Activated CD4-positive, alpha-beta memory T cell treated with anti-CD3 and anti-CD28 coated beads, Interleukin-2, amount 10 ng/mL, durations not matched to agents 7 days and 5 days (primary cell): ENCODE data around the gene MTCL1. TPM values are rescaled to one million over a fixed set of nuclear protein-coding genes. Genes with fewer than 3 reads are reported as not detected.

Experiments
- CTCF ChIA-PET: fragments of 350-600 bp; sonication (Branson Sonifier 250); formaldehyde crosslinking; loops from one replicate; lab custom pipeline; 2021; ENCODE audit warnings: antibody characterized with exemption, inconsistent platforms; lab: Charles Lee
- POLR2A ChIA-PET: fragments of 350-600 bp; sonication (Branson Sonifier 250); formaldehyde crosslinking; loops from one replicate; lab custom pipeline; 2021; ENCODE audit warnings: antibody characterized with exemption; lab: Charles Lee
- DNase-seq: peaks from one replicate; pipeline ENCODE4 v3.0.0-alpha.2; 2020
- H3K27ac Mint-ChIP-seq: one replicate; pipeline ENCODE4 v1.8.0; 2021; ENCODE audit warnings: mild to moderate bottlenecking, mixed read lengths
- H3K27me3 Mint-ChIP-seq: one replicate; pipeline ENCODE4 v1.8.0; 2021; ENCODE audit warnings: mixed read lengths
- H3K36me3 Mint-ChIP-seq: one replicate; pipeline ENCODE4 v1.8.0; 2021; ENCODE audit warnings: low read depth, mixed read lengths
- H3K4me1 Mint-ChIP-seq: one replicate; pipeline ENCODE4 v1.8.0; 2021; ENCODE audit warnings: mixed read lengths
- H3K4me3 Mint-ChIP-seq: one replicate; pipeline ENCODE4 v1.8.0; 2021; ENCODE audit warnings: mild to moderate bottlenecking, mixed read lengths
- H3K9me3 Mint-ChIP-seq: one replicate; pipeline ENCODE4 v1.8.0; 2021; ENCODE audit warnings: mixed read lengths
- total RNA-seq, 2 experiments: library from RNA; stranded (reverse); gene quantifications; one replicate each; pipeline ENCODE4 v1.2.3, GENCODE V29; 2021

Gene MTCL1
- total RNA-seq, 2 experiments from 2014 or later: 0.75 to 1.1 TPM

DNA sequence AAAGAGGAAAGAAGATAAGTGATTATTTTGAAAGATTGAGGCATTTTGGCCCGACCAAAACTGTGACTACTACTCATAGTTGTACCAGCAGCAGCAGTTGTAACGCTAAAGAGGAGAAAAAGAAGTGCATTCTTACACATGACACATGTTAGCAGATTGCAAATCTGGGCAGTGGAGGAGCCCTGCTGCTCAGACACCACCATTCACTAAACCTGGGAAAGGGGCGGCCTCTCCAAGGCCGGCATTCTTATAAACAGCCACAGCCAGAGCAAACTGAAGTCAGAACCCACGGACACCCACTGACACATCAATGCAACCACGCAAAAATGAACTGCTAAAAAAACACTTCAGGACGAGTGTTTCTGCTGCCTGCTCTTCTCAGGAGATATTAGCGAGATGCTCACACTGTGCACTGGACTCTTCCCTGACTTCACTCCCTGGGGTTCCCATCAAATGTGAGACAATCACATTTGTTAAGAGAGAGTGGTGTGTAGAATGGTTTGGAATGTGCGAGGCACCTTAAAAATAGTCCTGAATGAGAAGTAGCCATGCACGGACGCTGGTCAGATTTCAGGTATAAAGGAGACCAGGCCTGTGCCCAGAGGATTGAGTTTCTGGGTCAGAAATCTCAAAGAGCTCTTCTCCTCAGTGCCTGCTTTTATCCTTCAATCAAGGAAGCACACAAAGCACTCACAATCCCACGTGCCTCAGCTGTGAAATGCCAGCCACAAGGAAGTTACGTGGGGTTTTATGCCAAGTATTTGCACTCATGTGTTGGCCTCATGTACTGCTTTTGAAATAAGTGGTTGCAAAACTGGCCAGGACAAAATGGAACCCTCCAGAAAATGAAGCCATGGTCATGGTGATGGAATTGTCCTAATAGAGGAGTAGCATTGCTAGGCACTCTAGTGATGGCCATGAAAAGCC, 83.4 kb downstream of the MTCL1 start:
- no peaks in the 10 kb centered on the region for H3K9me3 Mint-ChIP-seq
- no peak overlapping the region for H3K4me3 Mint-ChIP-seq
- no peak overlapping the region for H3K27ac Mint-ChIP-seq
- no peak for DNase-seq
- H3K36me3 Mint-ChIP-seq: no peaks in the 10 kb centered on the region
- H3K4me1 Mint-ChIP-seq: peaks cover 2% of the 10 kb centered on the region
- POLR2A ChIA-PET: no interaction called here
- CTCF ChIA-PET: interaction anchor here (0.6 kb wide), 1 partner anchor 101 kb away, joined by 3 read pairs; no protein-coding TSS in a partner anchor
- peaks cover 3% of the 10 kb centered on the region for H3K27me3 Mint-ChIP-seq

DNA sequence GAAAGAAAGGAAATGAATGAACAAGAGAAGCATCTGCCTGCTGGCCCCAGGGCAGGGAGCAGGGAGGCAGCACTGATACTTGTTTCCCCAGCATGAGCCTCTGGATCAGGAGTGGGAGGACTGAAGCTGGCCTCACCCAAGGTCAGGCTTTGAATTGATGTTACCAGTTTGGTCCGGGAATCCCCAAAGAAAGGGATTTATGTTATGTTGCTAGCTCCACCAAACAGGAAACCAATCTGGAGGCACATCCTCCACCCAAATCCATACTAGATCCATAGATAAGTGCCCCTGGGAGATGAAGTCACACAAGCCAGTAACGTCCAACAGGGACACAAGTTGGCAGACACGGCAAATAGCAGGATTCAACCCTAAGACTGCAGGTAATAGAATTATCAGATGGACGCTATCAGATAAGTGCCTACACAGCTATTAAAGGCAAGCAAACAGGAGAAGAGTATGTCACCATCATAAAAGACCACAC, 85.9 kb downstream of the MTCL1 start:
- no peak for DNase-seq
- CTCF ChIA-PET: no interaction called here
- POLR2A ChIA-PET: no interaction called here
- Mint-ChIP-seq H3K9me3 (no peaks in the 10 kb centered on the region), H3K4me3 (no peak overlapping the region), H3K36me3 (no peaks in the 10 kb centered on the region), H3K27ac (no peak overlapping the region), H3K27me3 (peaks cover 3% of the 10 kb centered on the region), H3K4me1 (peaks cover 2% of the 10 kb centered on the region)

DNA sequence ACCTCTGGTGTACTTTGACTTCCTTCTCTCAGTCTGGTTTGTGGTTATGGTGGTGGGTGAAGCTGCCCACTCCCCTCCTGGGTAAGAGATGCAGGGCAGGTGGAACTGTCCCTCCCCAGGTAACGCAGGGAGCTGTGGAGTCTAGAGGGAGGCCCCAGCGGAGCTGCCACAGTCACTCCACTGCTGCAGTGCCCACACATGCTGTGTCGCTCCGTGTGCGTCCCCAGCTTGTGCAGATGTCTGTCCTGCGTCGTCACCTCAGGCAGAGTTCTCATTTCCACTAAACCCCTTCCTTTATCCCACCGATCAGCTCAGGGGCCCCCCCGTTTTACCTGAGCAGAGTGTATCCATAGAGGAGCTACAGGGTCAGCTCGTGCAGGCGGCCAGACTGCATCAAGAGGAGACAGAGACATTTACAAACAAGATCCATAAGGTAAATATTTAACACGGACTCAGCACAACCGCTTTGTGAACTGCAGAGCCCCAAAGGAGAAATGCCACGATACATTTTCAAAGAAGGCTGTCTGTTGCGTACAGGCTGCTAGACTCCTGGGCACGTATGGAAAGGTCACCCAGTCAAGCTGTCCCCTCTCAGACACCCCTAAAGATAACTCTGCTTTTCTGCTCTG, 87.4 kb downstream of the MTCL1 start:
- no peaks in the 10 kb centered on the region for H3K4me1 Mint-ChIP-seq
- no peaks in the 10 kb centered on the region for H3K36me3 Mint-ChIP-seq
- H3K4me3 Mint-ChIP-seq: no peak overlapping the region
- H3K27me3 Mint-ChIP-seq: peaks cover 7% of the 10 kb centered on the region
- DNase-seq: no peak
- CTCF ChIA-PET: no interaction called here
- POLR2A ChIA-PET: no interaction called here
- no peak overlapping the region for H3K27ac Mint-ChIP-seq
- no peaks in the 10 kb centered on the region for H3K9me3 Mint-ChIP-seq

DNA sequence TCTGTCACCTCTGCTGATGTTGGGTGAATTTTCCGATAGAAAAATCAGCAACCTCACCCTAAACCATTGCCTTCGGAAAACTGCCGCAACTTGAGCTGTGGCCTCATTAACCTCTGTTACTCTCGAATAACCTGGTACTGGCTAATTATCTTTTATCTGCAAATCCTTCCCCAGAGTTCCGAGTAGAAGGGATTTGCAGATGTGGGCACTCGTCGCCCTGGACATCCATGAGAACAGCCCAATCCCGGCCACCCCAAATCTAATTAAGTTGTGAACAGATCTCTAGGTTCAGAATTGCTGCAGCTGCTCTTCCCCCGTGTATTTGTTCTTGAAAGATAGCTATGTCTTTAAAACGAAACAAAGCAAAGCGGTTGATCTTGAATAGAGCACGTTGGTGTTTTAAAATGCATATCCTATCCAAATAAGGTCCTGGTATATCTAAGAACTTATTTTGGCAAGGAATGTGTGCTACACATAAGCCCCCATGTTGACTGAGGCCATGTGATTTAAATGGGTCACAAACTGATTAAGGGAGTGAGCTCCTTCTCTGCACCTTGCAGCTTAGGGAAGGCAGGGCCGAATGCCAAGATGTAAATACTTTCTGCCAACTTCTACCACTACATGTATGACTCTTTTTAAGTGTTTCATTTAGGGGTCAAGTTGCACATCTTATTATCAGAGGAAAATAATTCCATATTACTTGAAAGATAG, 88.2 kb downstream of the MTCL1 start:
- Mint-ChIP-seq H3K9me3 (no peaks in the 10 kb centered on the region), H3K4me1 (no peaks in the 10 kb centered on the region), H3K27ac (no peak overlapping the region), H3K4me3 (no peak overlapping the region), H3K27me3 (peaks cover 7% of the 10 kb centered on the region), H3K36me3 (no peaks in the 10 kb centered on the region)
- DNase-seq: no peak
- ChIA-PET POLR2A (no interaction called here), CTCF (no interaction called here)

DNA sequence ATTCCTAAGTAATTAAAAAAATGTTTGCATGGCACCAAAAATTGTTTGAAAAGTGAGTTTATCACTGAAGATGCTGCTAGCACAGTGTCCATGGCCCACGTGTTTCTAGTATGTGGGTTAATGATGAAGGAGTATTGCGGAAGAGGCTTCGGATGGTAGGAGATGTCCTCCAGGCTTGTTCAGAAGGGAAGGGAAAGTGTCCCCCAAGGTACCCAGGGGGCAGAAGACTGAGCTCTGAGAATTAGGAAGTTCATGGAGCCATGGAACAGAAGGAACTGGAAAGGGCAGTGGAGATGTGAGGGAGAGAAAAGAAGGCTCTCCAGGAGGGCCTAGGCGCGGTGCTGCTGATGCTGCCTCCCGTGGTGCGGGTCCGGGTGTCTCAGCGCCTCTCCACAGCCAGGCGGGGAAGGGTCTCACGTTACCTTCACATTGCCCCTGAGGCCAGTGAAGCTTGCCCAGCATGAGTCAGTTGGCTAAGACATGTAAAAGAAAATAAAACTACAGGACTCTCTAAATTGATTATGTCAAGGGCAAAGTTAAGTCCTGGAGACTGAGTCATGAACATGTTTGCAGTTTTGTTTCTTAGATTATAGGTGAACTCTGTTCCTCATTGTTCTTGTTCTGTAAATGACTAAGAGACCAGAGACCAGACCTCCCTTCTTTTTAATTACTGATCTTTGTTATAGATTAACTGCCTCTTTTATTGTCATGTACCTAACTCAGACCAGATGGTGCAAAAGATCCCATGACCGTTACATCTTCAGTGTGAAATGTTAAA, 89.0 kb downstream of the MTCL1 start:
- H3K36me3 Mint-ChIP-seq: no peaks in the 10 kb centered on the region
- DNase-seq: no peak
- H3K4me3 Mint-ChIP-seq: no peak overlapping the region
- ChIA-PET CTCF (no interaction called here), POLR2A (no interaction called here)
- H3K9me3 Mint-ChIP-seq: no peaks in the 10 kb centered on the region
- H3K27ac Mint-ChIP-seq: no peak overlapping the region
- no peaks in the 10 kb centered on the region for H3K4me1 Mint-ChIP-seq
- peaks cover 5% of the 10 kb centered on the region for H3K27me3 Mint-ChIP-seq

DNA sequence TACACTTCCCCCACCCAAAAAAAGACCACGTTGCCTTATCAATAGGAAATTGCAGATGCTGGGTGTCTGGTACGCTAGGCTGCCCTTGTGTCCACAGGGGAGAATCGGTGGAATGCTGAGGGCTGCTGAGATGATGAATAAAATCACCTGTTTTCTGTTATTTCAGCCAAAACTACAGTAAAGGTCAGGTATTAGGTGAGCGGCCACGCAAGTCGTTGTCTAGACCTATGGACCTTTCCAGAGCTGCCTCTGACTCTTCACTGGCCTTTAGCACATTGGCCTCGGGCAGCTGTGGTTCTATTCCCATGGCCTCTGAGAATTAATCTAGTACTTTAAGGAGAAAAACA, 89.6 kb downstream of the MTCL1 start:
- H3K4me3 Mint-ChIP-seq: no peak overlapping the region
- no peak for DNase-seq
- H3K27me3 Mint-ChIP-seq: peaks cover 4% of the 10 kb centered on the region
- no peaks in the 10 kb centered on the region for H3K9me3 Mint-ChIP-seq
- no peak overlapping the region for H3K27ac Mint-ChIP-seq
- POLR2A ChIA-PET: no interaction called here
- no peaks in the 10 kb centered on the region for H3K4me1 Mint-ChIP-seq
- H3K36me3 Mint-ChIP-seq: no peaks in the 10 kb centered on the region
- CTCF ChIA-PET: no interaction called here

DNA sequence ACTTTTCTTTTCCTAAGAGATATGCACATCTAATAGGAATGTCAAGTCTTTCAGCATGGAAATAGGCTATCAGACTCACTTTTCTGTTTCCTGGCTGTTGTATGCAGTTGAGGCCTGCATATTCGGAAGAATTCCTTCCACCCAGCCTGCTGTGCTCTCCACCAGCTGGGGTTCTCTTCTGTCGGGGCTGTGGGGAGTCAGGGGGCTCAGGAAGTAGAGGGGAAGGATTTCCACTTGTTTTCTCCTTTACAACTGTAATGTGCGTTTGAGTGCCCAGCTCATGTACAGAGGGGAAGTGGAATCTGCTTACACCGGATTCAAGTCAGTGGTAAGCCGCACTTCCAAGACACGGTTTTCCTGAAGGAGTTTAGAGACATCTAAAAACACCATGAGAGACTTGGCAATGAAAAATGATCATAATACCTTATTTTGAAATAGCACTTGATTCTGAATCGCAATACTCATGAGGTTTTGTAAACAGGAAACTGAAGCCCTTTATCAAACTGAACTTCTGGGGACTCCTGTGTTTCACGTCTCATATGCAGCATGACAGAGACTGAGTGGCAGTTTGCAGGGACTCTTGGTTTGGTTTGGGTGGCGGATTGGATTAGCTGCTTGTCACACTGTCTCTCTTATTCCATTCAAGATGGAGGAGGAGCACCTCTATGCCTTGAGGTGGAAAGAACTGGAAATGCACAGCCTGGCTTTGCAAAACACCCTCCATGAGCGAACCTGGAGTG, 90.4 kb downstream of the MTCL1 start:
- CTCF ChIA-PET: no interaction called here
- POLR2A ChIA-PET: no interaction called here

DNA sequence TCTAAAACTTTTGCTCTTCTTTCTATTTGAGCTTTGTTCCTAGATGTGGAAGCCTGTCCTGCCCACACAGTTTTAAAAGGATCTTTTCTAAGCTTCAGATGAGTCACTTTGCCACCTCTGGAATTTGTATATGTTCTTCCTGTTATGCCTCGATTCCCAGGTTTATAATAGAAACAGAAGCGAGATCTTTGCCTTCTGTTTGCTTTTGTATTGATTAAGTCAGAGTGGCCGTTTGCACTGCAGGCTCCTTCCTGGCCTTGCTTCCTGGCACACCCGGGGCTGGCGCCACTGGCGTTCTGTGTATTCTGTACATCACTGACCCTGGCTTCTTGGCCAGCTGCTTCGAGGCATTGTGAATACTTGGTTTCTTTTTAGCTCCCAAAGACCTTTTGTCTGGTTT, 91.8 kb downstream of the MTCL1 start:
- Mint-ChIP-seq H3K27me3 (peaks cover 4% of the 10 kb centered on the region), H3K36me3 (no peaks in the 10 kb centered on the region), H3K4me1 (no peaks in the 10 kb centered on the region), H3K4me3 (no peak overlapping the region), H3K9me3 (no peaks in the 10 kb centered on the region), H3K27ac (no peak overlapping the region)
- ChIA-PET CTCF (no interaction called here), POLR2A (no interaction called here)
- DNase-seq: no peak

More for the DNA sequence above, 90.4 kb downstream of the MTCL1 start:
- Mint-ChIP-seq H3K4me3 (no peak overlapping the region), H3K36me3 (no peaks in the 10 kb centered on the region), H3K27ac (no peak overlapping the region), H3K9me3 (no peaks in the 10 kb centered on the region), H3K4me1 (no peaks in the 10 kb centered on the region), H3K27me3 (peaks cover 4% of the 10 kb centered on the region)
- no peak for DNase-seq

DNA sequence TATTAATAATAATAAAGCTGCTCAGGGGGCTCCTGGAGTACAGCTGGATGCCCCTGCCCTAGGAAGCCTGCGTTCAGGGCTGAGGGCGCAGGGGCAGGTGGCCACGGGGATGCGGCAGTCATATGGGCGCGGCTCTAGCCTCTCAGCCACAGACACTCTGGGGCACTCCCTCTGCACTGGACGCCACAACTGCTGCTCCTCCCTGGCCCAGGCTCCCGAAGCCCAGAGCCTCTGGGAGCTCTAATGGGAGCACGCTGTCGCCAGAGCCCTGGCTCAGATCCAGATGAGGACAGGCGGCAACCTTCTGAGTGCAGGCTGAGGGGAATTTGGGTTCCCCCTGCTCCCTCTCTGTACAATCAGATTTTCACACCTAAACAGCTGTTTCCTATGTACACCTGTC, 93.6 kb downstream of the MTCL1 start:
- H3K27ac Mint-ChIP-seq: no peak overlapping the region
- no peaks in the 10 kb centered on the region for H3K4me1 Mint-ChIP-seq
- peaks cover 4% of the 10 kb centered on the region for H3K27me3 Mint-ChIP-seq
- no peaks in the 10 kb centered on the region for H3K9me3 Mint-ChIP-seq
- POLR2A ChIA-PET: no interaction called here
- no peaks in the 10 kb centered on the region for H3K36me3 Mint-ChIP-seq
- H3K4me3 Mint-ChIP-seq: no peak overlapping the region
- CTCF ChIA-PET: no interaction called here
- DNase-seq: no peak

DNA sequence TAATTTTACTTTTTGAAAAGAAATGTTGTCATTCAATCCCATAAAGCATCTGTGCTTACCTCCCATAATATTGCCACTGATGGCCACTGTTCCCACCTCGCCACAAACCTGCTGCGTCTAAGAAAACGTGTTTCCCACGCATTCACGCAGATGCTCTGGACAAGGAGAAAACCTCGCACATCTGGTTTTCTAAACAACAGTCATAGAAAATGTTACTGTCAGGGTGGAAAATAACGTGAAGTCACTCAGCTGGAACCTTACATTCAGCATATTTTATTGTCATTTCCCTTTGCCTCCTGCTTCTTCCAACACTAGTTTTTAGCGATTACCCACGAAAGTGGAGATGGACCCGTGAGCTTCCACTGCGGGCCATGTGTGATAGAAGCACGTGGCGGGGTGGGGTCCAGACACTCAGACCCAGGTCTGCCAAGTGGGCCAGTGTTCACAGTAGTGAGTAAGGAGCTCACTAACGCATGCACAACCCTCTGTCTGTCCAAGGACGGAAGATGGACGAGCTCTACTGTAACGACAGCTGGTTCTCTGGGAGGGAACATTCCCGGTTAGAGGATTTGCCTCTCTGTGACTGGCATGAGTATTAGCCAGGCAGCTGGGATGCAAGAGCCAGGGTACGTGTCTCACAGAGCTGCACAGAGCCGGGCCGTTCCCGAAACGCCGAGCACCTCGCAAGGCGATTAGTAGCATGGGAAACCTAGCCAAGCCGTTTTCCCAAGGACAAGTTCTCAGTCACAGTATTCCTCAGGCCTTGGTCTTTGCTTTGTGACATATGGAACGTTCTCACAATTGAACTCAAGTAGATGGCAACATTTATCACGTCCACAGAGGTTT, 94.5 kb downstream of the MTCL1 start:
- no peak overlapping the region for H3K4me3 Mint-ChIP-seq
- ChIA-PET POLR2A (no interaction called here), CTCF (interaction anchor here (0.7 kb wide), 1 partner anchor 13 kb away, joined by 3 read pairs; no protein-coding TSS in a partner anchor)
- no peaks in the 10 kb centered on the region for H3K4me1 Mint-ChIP-seq
- no peak for DNase-seq
- no peak overlapping the region for H3K27ac Mint-ChIP-seq
- H3K36me3 Mint-ChIP-seq: no peaks in the 10 kb centered on the region
- H3K9me3 Mint-ChIP-seq: no peaks in the 10 kb centered on the region
- peaks cover 4% of the 10 kb centered on the region for H3K27me3 Mint-ChIP-seq

DNA sequence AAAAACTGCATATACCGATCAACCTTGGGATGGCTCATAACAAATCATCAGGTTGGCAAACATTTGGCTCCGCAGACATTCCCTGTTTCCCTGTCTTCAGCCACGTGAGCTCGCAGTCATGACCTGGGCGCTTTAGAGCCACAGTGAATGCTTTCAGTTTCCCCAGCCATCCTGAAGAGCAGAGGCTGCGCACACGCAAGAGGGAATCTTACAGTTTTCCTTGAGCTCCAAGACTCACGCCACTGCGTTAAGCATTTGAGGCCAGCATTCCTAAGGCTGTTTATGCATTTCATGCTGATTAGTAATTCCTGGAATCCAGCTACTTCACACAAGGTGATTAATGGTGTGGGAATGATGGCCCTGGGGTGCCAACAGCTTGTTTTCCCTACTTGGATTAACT, 95.1 kb downstream of the MTCL1 start:
- H3K36me3 Mint-ChIP-seq: no peaks in the 10 kb centered on the region
- no peaks in the 10 kb centered on the region for H3K9me3 Mint-ChIP-seq
- CTCF ChIA-PET: interaction anchor here (0.7 kb wide), 1 partner anchor 14 kb away, joined by 3 read pairs; no protein-coding TSS in a partner anchor

More for the DNA sequence above, 95.1 kb downstream of the MTCL1 start:
- POLR2A ChIA-PET: no interaction called here
- H3K27ac Mint-ChIP-seq: no peak overlapping the region
- no peaks in the 10 kb centered on the region for H3K4me1 Mint-ChIP-seq
- no peak overlapping the region for H3K4me3 Mint-ChIP-seq
- DNase-seq: no peak
- H3K27me3 Mint-ChIP-seq: peaks cover 4% of the 10 kb centered on the region
